ENCODE data around the gene P4HA2.
A peak's percentile ranks its signal among the peaks of the same experiment; 100 is the strongest.
"Not testable (repeated sequence)": the region's sequence is repeated elsewhere in the genome, so short reads cannot be mapped to it uniquely, and the experiment has no call there.

The P4HA2 gene

GRCh38 chr5:132203916-132204315 lies 23.7 kb downstream of the P4HA2 start:
- no peak for DNase-seq

GRCh38 chr5:132203464-132203818 lies 24.2 kb downstream of the P4HA2 start:
- no peak for DNase-seq

GRCh38 chr5:132202711-132203463 lies 24.8 kb downstream of the P4HA2 start:
- DNase-seq: no peak

- no peak for DNase-seq
Observed at GRCh38 chr5:132199116-132199680, 28.5 kb downstream of the P4HA2 start.

GRCh38 chr5:132198571-132198970 lies 29.1 kb downstream of the P4HA2 start:
- no peak for DNase-seq

- DNase-seq: no peak
Observed at GRCh38 chr5:132195727-132196126, 31.9 kb downstream of the P4HA2 start.

DNA sequence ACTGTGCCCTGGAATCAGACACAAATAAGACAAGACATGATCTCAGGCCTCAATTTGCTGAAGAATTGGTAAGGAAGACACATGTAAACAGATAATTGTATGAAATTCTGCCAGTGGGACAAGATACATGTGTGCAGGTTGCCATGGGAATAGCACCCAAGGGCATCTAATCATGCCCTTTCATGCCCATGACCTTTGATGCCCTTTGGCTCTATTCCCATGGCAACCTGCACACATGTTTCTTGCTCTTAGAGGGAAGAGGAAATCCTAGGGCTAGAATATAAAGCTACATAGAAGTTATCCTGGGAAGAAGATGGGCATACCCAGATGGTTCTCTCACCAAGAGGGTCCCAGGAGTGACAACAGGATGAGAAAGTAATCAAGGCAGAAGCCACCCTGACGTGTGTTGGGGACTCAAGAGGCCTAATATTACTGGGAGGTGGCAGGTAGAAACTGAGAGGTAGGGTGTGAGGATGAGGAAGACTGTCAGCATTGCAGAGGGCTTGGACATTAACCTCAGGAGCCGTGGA lies 34.4 kb downstream of the P4HA2 start:
- DNase-seq: no peak

DNA sequence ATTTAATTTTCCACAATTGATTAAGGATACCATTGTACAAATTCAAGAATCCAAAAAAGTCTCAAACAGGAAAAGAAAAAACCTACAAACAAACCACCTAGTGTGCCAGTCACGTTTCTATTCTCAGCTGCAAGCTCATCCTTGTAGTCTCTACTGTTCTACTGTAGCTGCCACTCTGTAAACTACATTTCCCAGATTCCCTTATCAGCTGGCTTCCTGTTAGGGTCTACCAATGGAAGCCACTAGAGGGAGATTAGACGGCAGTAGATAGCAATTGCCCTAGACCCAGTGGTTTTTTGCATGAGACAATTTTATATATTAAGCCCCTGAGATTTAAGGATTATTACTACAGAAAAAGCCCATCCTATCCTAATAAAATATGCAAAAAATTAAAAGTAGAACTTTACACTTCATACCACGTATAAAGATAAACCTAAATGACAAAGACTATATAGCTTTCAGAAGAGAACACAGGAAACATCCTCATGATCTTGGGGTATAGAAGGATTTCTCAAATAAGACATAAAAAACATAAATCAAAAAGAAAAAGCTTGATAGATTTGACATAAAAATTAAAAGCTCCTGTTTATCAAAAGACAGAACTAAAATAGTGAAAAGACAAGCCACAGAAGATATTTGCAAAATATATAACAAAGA lies 37.4 kb downstream of the P4HA2 start:
- peak in 11 of 56 donors; percentile 6 to 54 (median 17) for DNase-seq

DNA sequence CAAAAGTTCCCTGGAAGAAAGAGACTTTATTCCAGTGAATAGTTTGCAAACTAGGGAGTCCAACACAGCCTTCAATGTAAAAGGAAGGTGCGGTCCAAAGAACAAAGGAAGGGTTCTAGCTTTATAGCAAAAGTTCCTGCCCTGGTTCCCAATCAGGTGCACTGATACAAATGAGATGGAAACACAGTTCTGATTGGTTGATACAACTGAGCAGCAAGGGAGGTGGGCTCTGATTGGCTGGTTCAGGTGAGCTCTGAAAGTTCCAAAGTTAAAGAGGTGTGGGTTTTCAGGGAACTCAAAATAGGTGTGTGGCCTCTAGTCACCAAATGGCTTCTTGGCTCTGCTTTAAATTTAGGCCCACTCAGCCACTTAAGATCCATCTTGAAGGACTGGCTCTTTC lies 43.1 kb downstream of the P4HA2 start:
- DNase-seq: no peak

- DNase-seq: no peak
Observed at GRCh38 chr5:132183723-132184122, 43.9 kb downstream of the P4HA2 start.

DNA sequence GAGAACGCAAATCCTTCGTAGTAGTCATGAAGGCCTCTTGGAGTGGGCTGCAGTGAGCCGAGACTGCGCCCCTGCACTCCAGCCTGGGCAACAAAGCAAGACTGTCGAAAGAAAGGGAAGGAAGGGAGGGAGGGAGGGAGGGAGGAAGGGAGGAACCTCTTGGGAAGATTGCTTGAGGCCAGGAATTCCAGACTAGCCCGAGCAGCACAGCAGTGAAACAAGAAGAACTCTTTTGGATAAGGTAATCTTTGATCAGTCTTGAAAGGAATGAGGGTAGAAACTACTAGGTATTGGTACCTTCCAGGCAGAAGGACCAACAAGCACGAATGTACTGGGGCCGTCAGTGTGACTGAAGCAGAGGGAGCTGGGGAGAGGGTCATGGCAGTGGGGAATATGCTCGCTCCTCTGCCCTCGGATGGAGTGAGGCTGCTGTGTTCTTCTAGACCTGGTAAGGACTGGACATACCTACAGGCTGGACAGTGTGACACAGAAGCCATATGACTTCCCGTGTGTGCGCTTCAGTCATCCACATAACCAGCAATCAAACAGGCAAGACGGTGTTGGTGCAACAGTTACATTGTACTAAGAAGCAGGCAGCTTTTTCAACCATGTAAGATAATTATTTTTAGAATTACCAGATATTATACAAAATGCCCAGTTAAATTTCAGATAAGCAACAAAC lies 45.2 kb downstream of the P4HA2 start:
- no peak for DNase-seq

- DNase-seq: no peak
Observed at GRCh38 chr5:132181011-132181629, 46.5 kb downstream of the P4HA2 start.

DNA sequence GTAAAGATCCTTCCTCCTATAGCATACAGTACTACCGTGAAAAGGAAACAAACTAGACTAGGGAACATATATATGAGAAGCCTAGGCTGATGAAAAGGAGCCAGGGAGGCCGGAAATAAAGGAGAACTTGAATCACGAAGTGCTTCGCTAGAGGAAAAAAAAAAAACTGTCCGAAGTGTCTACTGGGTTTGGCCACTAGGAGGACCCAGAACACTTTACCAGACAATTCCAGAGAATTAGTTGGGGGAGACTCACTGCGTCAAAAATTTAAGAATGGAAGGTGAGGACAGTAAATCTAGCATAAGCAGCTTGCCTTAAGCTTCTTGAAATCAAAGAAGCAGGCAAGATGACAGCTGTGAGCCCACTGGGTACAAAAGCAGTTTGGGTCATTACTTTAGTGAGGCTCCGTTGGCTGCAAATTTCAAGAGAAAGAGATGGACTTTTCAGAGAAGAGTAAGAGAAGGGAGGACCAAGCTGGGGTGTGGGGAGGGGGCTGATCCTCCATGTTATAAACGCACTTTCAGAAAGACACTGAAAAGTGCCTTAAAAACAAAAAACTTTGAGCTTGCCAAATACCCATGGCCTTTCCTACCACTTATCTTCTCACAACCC lies 47.4 kb downstream of the P4HA2 start:
- DNase-seq: peak in 2 of 56 donors; percentile 7 to 20

DNA sequence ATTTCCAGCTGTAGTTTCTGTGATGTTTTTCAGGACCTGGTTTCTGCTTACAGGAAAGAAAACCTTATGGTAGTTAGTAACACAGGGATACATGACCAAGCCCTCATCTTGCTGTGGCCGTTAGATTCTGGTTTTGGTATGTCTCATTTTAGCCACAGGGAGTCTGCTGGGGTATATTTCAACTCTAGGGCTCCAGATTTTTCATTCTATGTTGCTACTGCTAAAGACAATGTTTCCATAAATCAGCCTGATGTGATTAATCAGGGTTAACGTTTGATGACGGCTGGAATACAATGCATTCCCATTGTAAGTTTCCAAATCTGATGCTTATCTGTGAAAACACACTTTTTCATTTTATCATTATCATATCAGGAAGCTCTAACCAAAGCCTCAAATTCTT lies 48.2 kb downstream of the P4HA2 start:
- no peak for DNase-seq

DNA sequence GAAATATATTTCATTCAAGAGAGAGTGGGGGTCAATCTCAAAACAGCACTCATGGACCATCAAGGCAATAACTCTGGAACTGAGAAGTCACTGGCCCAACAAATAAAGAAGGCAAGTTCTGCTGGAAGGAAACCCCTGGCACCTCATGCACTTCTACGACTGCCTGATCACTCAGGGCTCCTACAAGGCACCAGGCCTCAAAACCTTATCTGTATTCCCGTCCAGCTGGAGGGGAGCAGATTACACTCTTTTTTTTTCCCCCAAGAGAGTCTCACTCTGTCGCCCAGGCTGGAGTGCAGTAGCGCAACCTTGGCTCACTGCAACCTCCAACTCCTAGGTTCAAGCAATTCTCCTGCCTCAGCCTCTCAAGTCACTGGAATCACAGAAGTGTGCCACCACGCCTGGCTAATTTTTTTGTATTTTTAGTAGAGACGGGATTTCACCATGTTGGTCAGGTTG lies 49.9 kb downstream of the P4HA2 start:
- DNase-seq: no peak

DNA sequence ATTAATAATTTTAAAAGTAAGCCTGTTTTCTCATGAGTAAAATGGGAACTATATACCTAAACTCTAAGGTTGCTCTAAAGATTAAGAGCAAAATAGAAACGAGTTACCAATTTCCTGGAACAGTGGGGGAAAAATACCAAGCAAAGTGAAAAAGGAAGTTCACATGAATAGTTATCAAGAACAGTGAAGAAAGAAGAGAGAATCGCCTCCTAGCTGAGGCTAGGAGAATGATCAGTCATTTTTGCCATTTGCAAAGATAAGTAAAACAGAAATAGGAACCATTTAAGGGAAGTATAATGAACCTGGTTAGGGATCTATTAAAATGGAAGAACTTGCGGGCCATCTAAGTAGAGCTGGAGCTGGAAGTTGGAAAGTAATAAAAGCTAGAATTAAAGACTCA lies 50.7 kb downstream of the P4HA2 start:
- no peak for DNase-seq

GRCh38 chr5:132176521-132176945 lies 51.1 kb downstream of the P4HA2 start:
- DNase-seq: no peak

DNA sequence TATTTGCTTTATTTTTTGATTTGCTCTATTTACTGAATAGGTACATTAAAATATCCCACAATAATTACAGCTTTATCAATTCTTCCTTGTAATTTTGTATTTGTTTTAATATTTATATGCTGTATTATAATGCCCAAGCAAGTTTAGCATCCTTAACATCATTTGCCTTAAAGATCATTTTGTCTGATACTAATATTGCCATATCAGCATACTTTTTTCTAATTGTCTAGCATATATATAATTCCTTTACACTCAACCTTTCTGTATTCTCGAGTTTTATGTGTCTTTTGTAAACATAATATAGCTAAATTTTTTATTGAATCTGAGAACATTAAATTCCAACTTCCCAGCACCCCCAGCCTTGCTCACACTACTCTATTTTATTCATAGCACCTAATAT lies 64.7 kb downstream of the P4HA2 start:
- DNase-seq: no peak

- DNase-seq: not testable (repeated sequence)
Observed at GRCh38 chr5:132161574-132162326, 65.9 kb downstream of the P4HA2 start.

DNA sequence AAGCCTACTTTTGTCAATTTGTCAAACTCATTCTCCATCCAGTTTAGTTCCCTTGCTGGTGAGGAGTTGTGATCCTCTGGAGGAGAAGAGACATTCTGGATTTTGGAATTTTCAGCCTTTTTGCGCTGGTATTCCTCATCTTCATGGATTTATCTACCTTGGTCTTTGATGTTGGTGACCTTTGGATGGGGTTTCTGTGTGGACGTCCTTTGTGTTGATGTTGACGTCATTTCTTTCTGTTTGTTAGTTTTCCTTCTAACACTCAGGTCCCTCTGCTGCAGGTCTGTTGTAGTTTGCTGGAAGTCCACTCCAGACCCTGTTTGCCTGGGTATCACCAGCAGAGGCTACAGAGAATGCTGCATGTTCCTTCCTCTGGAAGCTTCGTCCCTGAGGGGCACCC lies 71.2 kb downstream of the P4HA2 start:
- no peak for DNase-seq

Data from nucleus accumbens (tissue), 56 donors.